HepG2 (cell line): ENCODE data around the gene GEMIN2. TPM values are rescaled to one million over a fixed set of nuclear protein-coding genes. Genes with fewer than 3 reads are reported as not detected.

Experiments used
- GTF2F1 ChIP-seq: fragments of 150-350 bp; IDR thresholded peaks from 2 replicates; pipeline ENCODE4 v1.6.1; 2014; ENCODE audit warnings: low read length
- NR3C1 ChIP-seq: sonication (generic); formaldehyde crosslinking; IDR thresholded peaks from 2 replicates; pipeline ENCODE4 v1.4.0; 2020; ENCODE audit warnings: missing genetic modification reagents
- SIN3A ChIP-seq: IDR thresholded peaks from 2 replicates; pipeline ENCODE4 v1.6.1; 2011; ENCODE audit warnings: low read depth, mild to moderate bottlenecking, control low read depth, low read length, borderline replicate concordance
- YEATS4 ChIP-seq: sonication (generic); formaldehyde crosslinking; IDR thresholded peaks from 2 replicates; pipeline ENCODE4 v1.4.0; 2020; ENCODE audit warnings: missing genetic modification reagents, borderline replicate concordance
- ZKSCAN8 ChIP-seq: IDR thresholded peaks from 2 replicates; pipeline ENCODE4 v1.6.1; 2016; ENCODE audit warnings: borderline replicate concordance, missing genetic modification reagents, missing compliant biosample characterization
- ZNF274 ChIP-seq: sonication (generic); formaldehyde crosslinking; IDR thresholded peaks from 2 replicates; pipeline ENCODE4 v1.5.1; 2020; ENCODE audit warnings: mild to moderate bottlenecking, missing genetic modification reagents
- ZNF367 ChIP-seq: sonication (generic); formaldehyde crosslinking; IDR thresholded peaks from 2 replicates; pipeline ENCODE4 v1.4.0; 2020; ENCODE audit warnings: missing genetic modification reagents, borderline replicate concordance
- ZNF549 ChIP-seq: sonication (generic); formaldehyde crosslinking; IDR thresholded peaks from 2 replicates; pipeline ENCODE4 v1.5.0; 2020; ENCODE audit warnings: missing genetic modification reagents
- ZNF746 ChIP-seq: sonication (generic); formaldehyde crosslinking; IDR thresholded peaks from 2 replicates; pipeline ENCODE4 v1.8.0; 2022; ENCODE audit warnings: mild to moderate bottlenecking, missing genetic modification reagents
- polyA plus RNA-seq, 8 experiments: library from polyadenylated mRNA; depleted of rRNA in 3 of 8; stranded (reverse) in 7 of 8; unstranded in 1 of 8; fragments of >200 nt; fragmentation: Illumina TruSeq in 4 of 8; extraction: Trizol in 4 of 8; gene quantifications; 2 replicates each; pipeline versions ENCODE4 v1.2.1 to v1.2.3, GENCODE V29; 2011 to 2016; ENCODE audit warnings: low read depth in 4 of 8, missing spikeins in 1 of 8, mixed read lengths in 1 of 8; ENCODE audit not compliant: insufficient read depth in 1 of 8
- total RNA-seq, 5 experiments: library from RNA; depleted of rRNA; stranded (reverse); fragments of >200 nt; fragmentation: Illumina TruSeq; extraction: Trizol; gene quantifications; 2 replicates each; pipeline ENCODE4 v1.2.3, GENCODE V29; 2016; ENCODE audit warnings: low read depth in 1 of 5
- TF ChIP-seq, protein P1 (sequence below): sonication (generic); formaldehyde crosslinking; IDR thresholded peaks from 2 replicates; pipeline ENCODE4 v1.4.0; 2020; ENCODE audit warnings: low read depth, missing genetic modification reagents
- TF ChIP-seq, protein P2 (sequence below): IDR thresholded peaks from 2 replicates; pipeline ENCODE4 v1.6.1; 2012; ENCODE audit warnings: low read length, improper control_type of control experiment
- TF ChIP-seq, protein P3 (sequence below): sonication (generic); formaldehyde crosslinking; IDR thresholded peaks from 2 replicates; pipeline ENCODE4 v1.5.0; 2020; ENCODE audit warnings: missing genetic modification reagents, mild to moderate bottlenecking, borderline replicate concordance
- TF ChIP-seq, protein P4 (sequence below): sonication (generic); formaldehyde crosslinking; IDR thresholded peaks from 2 replicates; pipeline ENCODE4 v1.4.0; 2020; ENCODE audit warnings: mild to moderate bottlenecking, low read depth, missing genetic modification reagents
- TF ChIP-seq, protein P5 (sequence below): sonication (generic); formaldehyde crosslinking; IDR thresholded peaks from 2 replicates; pipeline ENCODE4 v1.5.0; 2020; ENCODE audit warnings: mild to moderate bottlenecking, missing genetic modification reagents, moderate library complexity

Gene GEMIN2
- total and polyA plus RNA-seq, 2 of the 13 experiments (the other 11 are each of a cell fraction or from before 2014, with no cell fraction given): 54.8 to 110 TPM

DNA sequence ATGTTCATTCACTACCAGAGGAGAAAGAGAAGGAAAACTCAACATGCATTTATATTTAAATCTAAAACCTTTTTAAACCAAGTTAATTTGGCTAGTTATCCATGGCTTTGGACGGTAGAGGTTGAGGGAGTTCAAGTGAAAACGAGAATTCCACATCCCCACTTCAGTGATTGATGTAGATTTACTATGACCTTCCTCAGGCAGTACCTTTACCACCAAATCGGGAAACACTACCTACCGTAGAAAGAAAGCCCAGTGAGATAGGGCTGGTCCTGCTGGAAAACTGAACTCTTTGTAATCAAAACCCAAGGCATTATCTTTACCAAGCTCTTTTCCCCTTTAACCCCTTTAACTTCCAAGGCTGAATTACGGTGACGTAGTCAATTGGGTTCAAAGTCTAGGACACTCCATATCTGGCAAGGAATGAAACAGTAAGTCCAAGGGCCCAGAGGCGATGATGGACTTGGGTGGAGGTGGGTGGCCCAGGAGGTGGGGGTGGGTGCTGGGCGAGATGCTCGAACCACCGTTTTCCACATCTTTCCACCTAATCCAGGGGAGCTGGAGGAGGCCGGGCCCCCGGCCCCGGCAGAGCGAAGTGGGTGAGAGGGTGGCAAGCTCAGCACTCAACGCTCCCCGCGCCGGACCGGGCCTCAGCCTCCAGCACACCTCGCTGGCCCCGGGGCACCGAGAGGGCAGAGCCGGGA, 11.7 kb upstream of the GEMIN2 start (continued):
- TF ChIP-seq, protein P1, sequence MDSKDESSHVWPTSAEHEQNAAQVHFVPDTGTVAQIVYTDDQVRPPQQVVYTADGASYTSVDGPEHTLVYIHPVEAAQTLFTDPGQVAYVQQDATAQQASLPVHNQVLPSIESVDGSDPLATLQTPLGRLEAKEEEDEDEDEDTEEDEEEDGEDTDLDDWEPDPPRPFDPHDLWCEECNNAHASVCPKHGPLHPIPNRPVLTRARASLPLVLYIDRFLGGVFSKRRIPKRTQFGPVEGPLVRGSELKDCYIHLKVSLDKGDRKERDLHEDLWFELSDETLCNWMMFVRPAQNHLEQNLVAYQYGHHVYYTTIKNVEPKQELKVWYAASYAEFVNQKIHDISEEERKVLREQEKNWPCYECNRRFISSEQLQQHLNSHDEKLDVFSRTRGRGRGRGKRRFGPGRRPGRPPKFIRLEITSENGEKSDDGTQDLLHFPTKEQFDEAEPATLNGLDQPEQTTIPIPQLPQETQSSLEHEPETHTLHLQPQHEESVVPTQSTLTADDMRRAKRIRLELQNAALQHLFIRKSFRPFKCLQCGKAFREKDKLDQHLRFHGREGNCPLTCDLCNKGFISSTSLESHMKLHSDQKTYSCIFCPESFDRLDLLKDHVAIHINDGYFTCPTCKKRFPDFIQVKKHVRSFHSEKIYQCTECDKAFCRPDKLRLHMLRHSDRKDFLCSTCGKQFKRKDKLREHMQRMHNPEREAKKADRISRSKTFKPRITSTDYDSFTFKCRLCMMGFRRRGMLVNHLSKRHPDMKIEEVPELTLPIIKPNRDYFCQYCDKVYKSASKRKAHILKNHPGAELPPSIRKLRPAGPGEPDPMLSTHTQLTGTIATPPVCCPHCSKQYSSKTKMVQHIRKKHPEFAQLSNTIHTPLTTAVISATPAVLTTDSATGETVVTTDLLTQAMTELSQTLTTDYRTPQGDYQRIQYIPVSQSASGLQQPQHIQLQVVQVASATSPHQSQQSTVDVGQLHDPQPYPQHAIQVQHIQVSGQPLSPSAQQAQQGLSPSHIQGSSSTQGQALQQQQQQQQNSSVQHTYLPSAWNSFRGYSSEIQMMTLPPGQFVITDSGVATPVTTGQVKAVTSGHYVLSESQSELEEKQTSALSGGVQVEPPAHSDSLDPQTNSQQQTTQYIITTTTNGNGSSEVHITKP (CRISPR knock-in tag): peak; percentile 19; the same call in 1 of the 2 replicates
- TF ChIP-seq ZKSCAN8 (no peak), SIN3A (no peak; the same call in 1 of the 2 replicates), ZNF549 (CRISPR knock-in tag) (no peak), ZNF274 (CRISPR knock-in tag) (no peak), GTF2F1 (no peak; the same call in 1 of the 2 replicates), ZNF746 (CRISPR knock-in tag) (no peak), YEATS4 (CRISPR knock-in tag) (no peak), ZNF367 (CRISPR knock-in tag) (0 out of 2 replicates have a peak, but pooled peaks have one; percentile 55), NR3C1 (CRISPR knock-in tag) (no peak)
- TF ChIP-seq, protein P2, sequence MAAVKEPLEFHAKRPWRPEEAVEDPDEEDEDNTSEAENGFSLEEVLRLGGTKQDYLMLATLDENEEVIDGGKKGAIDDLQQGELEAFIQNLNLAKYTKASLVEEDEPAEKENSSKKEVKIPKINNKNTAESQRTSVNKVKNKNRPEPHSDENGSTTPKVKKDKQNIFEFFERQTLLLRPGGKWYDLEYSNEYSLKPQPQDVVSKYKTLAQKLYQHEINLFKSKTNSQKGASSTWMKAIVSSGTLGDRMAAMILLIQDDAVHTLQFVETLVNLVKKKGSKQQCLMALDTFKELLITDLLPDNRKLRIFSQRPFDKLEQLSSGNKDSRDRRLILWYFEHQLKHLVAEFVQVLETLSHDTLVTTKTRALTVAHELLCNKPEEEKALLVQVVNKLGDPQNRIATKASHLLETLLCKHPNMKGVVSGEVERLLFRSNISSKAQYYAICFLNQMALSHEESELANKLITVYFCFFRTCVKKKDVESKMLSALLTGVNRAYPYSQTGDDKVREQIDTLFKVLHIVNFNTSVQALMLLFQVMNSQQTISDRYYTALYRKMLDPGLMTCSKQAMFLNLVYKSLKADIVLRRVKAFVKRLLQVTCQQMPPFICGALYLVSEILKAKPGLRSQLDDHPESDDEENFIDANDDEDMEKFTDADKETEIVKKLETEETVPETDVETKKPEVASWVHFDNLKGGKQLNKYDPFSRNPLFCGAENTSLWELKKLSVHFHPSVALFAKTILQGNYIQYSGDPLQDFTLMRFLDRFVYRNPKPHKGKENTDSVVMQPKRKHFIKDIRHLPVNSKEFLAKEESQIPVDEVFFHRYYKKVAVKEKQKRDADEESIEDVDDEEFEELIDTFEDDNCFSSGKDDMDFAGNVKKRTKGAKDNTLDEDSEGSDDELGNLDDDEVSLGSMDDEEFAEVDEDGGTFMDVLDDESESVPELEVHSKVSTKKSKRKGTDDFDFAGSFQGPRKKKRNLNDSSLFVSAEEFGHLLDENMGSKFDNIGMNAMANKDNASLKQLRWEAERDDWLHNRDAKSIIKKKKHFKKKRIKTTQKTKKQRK: no peak
- TF ChIP-seq, protein P3, sequence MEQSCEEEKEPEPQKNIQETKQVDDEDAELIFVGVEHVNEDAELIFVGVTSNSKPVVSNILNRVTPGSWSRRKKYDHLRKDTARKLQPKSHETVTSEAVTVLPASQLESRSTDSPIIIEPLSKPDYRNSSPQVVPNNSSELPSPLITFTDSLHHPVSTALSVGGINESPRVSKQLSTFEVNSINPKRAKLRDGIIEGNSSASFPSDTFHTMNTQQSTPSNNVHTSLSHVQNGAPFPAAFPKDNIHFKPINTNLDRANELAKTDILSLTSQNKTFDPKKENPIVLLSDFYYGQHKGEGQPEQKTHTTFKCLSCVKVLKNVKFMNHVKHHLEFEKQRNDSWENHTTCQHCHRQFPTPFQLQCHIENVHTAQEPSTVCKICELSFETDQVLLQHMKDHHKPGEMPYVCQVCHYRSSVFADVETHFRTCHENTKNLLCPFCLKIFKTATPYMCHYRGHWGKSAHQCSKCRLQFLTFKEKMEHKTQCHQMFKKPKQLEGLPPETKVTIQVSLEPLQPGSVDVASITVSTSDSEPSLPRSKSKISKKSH (CRISPR knock-in tag): no peak
- TF ChIP-seq, protein P4, sequence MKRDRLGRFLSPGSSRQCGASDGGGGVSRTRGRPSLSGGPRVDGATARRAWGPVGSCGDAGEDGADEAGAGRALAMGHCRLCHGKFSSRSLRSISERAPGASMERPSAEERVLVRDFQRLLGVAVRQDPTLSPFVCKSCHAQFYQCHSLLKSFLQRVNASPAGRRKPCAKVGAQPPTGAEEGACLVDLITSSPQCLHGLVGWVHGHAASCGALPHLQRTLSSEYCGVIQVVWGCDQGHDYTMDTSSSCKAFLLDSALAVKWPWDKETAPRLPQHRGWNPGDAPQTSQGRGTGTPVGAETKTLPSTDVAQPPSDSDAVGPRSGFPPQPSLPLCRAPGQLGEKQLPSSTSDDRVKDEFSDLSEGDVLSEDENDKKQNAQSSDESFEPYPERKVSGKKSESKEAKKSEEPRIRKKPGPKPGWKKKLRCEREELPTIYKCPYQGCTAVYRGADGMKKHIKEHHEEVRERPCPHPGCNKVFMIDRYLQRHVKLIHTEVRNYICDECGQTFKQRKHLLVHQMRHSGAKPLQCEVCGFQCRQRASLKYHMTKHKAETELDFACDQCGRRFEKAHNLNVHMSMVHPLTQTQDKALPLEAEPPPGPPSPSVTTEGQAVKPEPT (CRISPR knock-in tag): no peak
- TF ChIP-seq, protein P5, sequence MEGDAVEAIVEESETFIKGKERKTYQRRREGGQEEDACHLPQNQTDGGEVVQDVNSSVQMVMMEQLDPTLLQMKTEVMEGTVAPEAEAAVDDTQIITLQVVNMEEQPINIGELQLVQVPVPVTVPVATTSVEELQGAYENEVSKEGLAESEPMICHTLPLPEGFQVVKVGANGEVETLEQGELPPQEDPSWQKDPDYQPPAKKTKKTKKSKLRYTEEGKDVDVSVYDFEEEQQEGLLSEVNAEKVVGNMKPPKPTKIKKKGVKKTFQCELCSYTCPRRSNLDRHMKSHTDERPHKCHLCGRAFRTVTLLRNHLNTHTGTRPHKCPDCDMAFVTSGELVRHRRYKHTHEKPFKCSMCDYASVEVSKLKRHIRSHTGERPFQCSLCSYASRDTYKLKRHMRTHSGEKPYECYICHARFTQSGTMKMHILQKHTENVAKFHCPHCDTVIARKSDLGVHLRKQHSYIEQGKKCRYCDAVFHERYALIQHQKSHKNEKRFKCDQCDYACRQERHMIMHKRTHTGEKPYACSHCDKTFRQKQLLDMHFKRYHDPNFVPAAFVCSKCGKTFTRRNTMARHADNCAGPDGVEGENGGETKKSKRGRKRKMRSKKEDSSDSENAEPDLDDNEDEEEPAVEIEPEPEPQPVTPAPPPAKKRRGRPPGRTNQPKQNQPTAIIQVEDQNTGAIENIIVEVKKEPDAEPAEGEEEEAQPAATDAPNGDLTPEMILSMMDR: no peak
